ENCODE measurements around the gene CALHM5. TPM values are rescaled to one million over a fixed set of nuclear protein-coding genes. Genes with fewer than 3 reads are reported as not detected.

The CALHM5 gene
- total RNA-seq, 1 experiment from 2014 or later = not detected

DNA sequence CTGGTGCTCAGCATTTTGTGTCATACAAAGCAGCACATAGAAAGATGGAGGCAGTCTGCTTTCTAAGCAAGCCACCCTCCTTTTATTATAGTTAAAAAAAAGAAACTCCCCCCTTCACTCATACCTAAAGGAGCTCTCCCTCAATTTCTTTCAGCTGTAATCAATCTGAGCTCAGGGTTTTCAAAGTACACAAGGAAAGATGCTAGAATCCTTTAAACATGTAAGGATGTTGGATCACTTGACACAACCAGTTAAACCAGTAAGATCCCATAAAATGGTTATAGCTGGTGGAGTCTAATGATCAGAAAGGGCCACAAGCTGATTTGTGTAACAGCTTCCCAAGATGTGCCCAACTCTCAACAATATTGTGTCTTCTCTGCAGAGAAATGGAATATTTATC lies 42.0 kb downstream of the CALHM5 start, which contains the start of gene CALHM4:
TSS of gene CALHM4 (plus strand) at position 301 of the 400 bp plus-strand sequence. CDS start at position 344, 43 bp downstream.
- no peaks in the 10 kb centered on the region for H3K27me3 ChIP-seq (ENCODE audit: insufficient read depth, low read depth)
- DNase-seq = no peak
- no peaks in the 10 kb centered on the region for H3K9me3 ChIP-seq (ENCODE audit: insufficient read depth, low read depth)
- H3K4me2 ChIP-seq = no peak within 1 kb of the TSS
- H3K4me1 ChIP-seq (replicated peaks; ENCODE audit: insufficient read depth) = peaks cover 12% of the 10 kb centered on the region; the same call in 1 of the 2 replicates
- ChIA-PET CTCF (no interaction called here), POLR2A (ENCODE audit: unreplicated experiment) (no interaction called here)
- no peak within 1 kb of the TSS for H3K4me3 ChIP-seq
- no peak within 1 kb of the TSS for H3K27ac ChIP-seq
- TF ChIP-seq EZH2 (IDR thresholded peaks at IDR 0.05; ENCODE audit: low read depth) = no peak
- TF ChIP-seq, protein P1, sequence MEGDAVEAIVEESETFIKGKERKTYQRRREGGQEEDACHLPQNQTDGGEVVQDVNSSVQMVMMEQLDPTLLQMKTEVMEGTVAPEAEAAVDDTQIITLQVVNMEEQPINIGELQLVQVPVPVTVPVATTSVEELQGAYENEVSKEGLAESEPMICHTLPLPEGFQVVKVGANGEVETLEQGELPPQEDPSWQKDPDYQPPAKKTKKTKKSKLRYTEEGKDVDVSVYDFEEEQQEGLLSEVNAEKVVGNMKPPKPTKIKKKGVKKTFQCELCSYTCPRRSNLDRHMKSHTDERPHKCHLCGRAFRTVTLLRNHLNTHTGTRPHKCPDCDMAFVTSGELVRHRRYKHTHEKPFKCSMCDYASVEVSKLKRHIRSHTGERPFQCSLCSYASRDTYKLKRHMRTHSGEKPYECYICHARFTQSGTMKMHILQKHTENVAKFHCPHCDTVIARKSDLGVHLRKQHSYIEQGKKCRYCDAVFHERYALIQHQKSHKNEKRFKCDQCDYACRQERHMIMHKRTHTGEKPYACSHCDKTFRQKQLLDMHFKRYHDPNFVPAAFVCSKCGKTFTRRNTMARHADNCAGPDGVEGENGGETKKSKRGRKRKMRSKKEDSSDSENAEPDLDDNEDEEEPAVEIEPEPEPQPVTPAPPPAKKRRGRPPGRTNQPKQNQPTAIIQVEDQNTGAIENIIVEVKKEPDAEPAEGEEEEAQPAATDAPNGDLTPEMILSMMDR (conservative IDR thresholded peaks at IDR 0.05) = no peak
- no peaks in the 10 kb centered on the region for H3K36me3 ChIP-seq (ENCODE audit: low read depth)
- no peaks in the 10 kb centered on the region for H3K79me2 ChIP-seq (ENCODE audit: low read depth)
- no peak within 1 kb of the TSS for H2AFZ ChIP-seq
- BruUV-seq (replicated peaks) = no TSS peak
- H4K20me1 ChIP-seq (ENCODE audit: insufficient read depth) = no peaks in the 10 kb centered on the region
- H3F3A ChIP-seq (ENCODE audit: insufficient read depth, low read depth) = peaks cover 11% of the 10 kb centered on the region; the same call in 1 of the 2 replicates
- intact Hi-C loops (cut with micrococcal nuclease; ENCODE audit: unreplicated experiment) = no loop called here
- no peaks in the 10 kb centered on the region for H3K9me2 ChIP-seq (ENCODE audit: insufficient read depth)

DNA sequence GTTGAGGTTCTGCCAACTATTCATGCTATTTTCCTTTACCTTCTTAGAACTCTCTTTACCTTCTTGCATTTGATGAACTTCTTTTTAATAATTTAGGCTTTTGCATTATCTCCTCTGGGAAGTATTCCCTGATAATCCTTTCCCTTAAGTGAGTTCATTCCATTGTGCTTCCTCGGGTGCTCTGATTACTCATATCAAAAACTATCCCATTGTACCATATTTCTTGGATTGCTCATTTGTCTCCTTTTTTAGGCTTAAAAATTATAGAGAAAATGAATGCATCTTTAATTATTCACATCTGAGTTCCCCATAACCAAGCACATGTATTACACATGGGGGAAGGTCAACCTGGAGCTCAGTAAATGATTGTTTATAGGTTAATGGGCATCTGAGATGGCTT lies 44.6 kb downstream of the CALHM5 start:
- Histone ChIP-seq H4K20me1 (ENCODE audit: insufficient read depth) (no peaks in the 10 kb centered on the region), H3K9me3 (ENCODE audit: insufficient read depth, low read depth) (no peaks in the 10 kb centered on the region), H2AFZ (no peak overlapping the region), H3K36me3 (ENCODE audit: low read depth) (no peaks in the 10 kb centered on the region), H3K9me2 (ENCODE audit: insufficient read depth) (no peaks in the 10 kb centered on the region; the same call in 1 of the 2 replicates), H3K4me3 (no peak overlapping the region), H3K27ac (no peak overlapping the region), H3K4me1 (replicated peaks; ENCODE audit: insufficient read depth) (peaks cover 14% of the 10 kb centered on the region; the same call in 1 of the 2 replicates), H3K79me2 (ENCODE audit: low read depth) (no peaks in the 10 kb centered on the region), H3K4me2 (no peak overlapping the region), H3K27me3 (ENCODE audit: insufficient read depth, low read depth) (no peaks in the 10 kb centered on the region), H3F3A (ENCODE audit: insufficient read depth, low read depth) (peaks cover 11% of the 10 kb centered on the region; the same call in 1 of the 2 replicates)
- no peak for DNase-seq
- intact Hi-C loops (cut with micrococcal nuclease; ENCODE audit: unreplicated experiment) = no loop called here
- BruUV-seq (replicated peaks) = no TSS peak
- CTCF ChIA-PET = no interaction called here
- POLR2A ChIA-PET (ENCODE audit: unreplicated experiment) = no interaction called here
- no peak for TF ChIP-seq EZH2 (IDR thresholded peaks at IDR 0.05; ENCODE audit: low read depth)
- TF ChIP-seq, protein P1 (conservative IDR thresholded peaks at IDR 0.05) = no peak

DNA sequence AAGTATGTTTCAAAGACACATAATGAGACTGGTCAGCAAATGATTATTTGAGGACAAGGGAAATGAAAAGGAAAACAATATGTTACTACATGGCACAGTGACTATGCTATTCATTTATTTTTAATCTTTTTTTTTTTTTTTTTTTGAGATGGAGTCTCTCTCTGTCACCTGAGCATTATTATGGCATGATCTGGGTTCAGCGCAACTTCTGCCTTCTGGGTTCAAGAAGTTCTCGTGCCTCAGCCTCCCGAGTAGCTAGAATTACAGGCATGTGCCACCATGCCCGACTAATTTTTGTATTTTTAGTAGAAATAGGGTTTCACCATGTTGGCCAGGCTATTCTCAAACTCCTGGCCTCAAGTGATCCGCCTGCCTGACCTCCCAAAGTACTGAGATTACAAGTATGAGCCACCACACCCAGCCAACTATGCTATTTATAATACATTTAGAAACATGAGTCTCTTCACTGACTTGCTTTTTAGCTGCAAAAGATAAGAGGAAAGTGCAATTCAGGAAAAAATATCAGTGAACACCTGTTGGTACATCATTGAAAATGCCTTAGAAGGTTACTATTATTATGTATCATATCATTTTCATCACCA lies 45.5 kb downstream of the CALHM5 start:
- Histone ChIP-seq H3K79me2 (ENCODE audit: low read depth) (no peaks in the 10 kb centered on the region), H3K4me2 (no peak overlapping the region), H3F3A (ENCODE audit: insufficient read depth, low read depth) (peaks cover 11% of the 10 kb centered on the region; the same call in 1 of the 2 replicates), H3K36me3 (ENCODE audit: low read depth) (no peaks in the 10 kb centered on the region), H2AFZ (no peak overlapping the region), H3K27me3 (ENCODE audit: insufficient read depth, low read depth) (no peaks in the 10 kb centered on the region), H3K9me3 (ENCODE audit: insufficient read depth, low read depth) (no peaks in the 10 kb centered on the region), H4K20me1 (ENCODE audit: insufficient read depth) (no peaks in the 10 kb centered on the region), H3K27ac (no peak overlapping the region), H3K9me2 (ENCODE audit: insufficient read depth) (no peaks in the 10 kb centered on the region; the same call in 1 of the 2 replicates), H3K4me3 (no peak overlapping the region), H3K4me1 (replicated peaks; ENCODE audit: insufficient read depth) (peaks cover 14% of the 10 kb centered on the region; the same call in 1 of the 2 replicates)
- intact Hi-C loops (cut with micrococcal nuclease; ENCODE audit: unreplicated experiment) = no loop called here
- POLR2A ChIA-PET (ENCODE audit: unreplicated experiment) = no interaction called here
- no peak for DNase-seq
- CTCF ChIA-PET = no interaction called here
- TF ChIP-seq, protein P1 (conservative IDR thresholded peaks at IDR 0.05) = no peak
- no peak for TF ChIP-seq EZH2 (IDR thresholded peaks at IDR 0.05; ENCODE audit: low read depth)
- no TSS peak for BruUV-seq (replicated peaks)

Data from PC-9 (cell line).